CD4-positive, alpha-beta T cell treated with Interleukin-4 for 1 hour (primary cell): Measurements from ENCODE around the gene METTL4.

Source experiments
- DNase-seq, 2 donors: peaks; one replicate each; pipeline ENCODE4 v3.0.0-alpha.2; 2020 to 2022

The METTL4 gene, protein sequence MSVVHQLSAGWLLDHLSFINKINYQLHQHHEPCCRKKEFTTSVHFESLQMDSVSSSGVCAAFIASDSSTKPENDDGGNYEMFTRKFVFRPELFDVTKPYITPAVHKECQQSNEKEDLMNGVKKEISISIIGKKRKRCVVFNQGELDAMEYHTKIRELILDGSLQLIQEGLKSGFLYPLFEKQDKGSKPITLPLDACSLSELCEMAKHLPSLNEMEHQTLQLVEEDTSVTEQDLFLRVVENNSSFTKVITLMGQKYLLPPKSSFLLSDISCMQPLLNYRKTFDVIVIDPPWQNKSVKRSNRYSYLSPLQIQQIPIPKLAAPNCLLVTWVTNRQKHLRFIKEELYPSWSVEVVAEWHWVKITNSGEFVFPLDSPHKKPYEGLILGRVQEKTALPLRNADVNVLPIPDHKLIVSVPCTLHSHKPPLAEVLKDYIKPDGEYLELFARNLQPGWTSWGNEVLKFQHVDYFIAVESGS

GRCh38 chr18:2571200-2572170 is at the start of gene METTL4, which contains the start of gene NDC80:
METTL4 (minus strand) TSS chr18:2571505; CDS start chr18:2567216, 4,289 bp downstream.
NDC80 (plus strand) TSS chr18:2571557; CDS start chr18:2572986, 1,429 bp downstream.
- peak; percentile 85 to 87 for DNase-seq

DNA sequence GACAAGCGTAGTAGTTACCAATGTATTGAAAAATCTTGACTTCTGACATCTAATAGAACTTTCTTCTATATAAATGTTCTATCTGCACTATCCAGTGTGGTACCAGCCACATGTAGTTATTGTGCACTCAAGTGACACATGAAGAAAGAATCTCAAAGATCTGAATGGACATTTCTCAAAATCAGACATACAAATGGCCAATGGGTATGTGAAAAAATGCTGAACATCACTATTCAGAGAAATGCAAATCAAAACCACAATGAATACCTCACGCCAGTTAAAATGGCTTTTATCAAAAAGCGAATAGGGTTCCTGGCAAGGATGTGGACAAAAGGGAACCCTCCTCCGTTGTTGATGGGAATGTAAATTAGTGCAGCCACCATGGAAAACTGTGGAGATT is 46.7 kb upstream of the METTL4 start:
- no peak for DNase-seq

- no peak for DNase-seq
These were observed 46.2 kb upstream of the METTL4 start for GRCh38 chr18:2617401-2617998.

- no peak for DNase-seq
These were observed 41.7 kb upstream of the METTL4 start for GRCh38 chr18:2612996-2613395.

DNA sequence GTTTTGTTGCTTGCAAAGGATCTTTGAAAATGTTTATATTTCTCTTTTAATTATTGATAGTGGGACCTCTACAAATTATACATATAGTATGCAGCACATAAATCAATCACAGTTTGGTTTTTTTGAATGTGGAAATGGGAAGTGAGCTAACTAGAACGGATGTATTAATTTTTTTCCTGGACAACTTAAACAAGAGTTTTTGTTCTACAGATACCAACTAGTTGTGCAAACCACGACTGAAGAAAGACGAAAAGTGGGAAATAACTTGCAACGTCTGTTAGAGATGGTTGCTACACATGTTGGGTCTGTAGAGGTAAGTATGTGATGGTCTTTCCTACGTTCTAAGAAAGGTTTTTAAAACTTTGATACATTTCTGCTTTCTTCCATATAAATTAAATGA is 39.2 kb upstream of the METTL4 start:
- DNase-seq = no peak

DNA sequence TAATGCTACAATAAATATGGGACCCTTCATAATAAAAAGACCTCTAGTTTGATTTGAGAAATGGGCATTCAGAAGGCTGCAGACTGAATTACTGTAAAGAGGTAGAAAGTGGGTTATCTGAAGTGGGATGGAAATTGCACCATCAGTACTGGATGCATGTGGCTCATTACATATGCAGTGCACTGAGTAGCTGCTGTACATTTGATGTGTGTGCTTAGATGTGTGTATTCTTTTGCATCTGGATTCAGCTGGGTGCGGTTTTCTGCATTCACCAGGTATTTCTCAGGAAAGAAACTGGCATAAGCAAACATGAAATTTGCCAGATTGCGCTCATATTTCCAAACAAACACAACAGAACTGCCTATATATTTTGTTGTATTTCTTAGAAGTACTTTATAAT is 38.3 kb upstream of the METTL4 start:
- no peak for DNase-seq

- DNase-seq = peak in 1 of 2 donors; percentile 47
These were observed 35.0 kb upstream of the METTL4 start for GRCh38 chr18:2606335-2606734.

DNA sequence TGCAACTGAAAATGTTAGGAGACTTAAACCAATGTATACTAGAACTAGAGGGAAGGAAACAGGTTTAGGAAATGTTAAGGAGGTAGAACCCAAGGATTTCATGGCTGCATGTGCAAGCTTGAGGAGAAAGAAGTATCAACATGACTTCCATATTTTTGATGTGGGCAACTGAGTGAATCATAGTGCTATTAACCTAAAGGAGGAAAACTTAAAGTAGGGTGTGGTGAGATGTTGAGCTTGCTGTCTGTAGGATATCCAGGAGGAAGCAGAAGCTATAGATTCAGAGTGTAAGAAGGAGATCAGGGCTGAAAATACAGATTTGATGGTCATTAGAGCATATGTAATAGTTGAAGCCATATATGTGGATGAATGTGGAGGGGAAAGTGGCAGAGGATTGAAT is 31.5 kb upstream of the METTL4 start:
- no peak for DNase-seq

GRCh38 chr18:2597639-2598038 is 26.3 kb upstream of the METTL4 start:
- DNase-seq = peak in 1 of 2 donors; percentile 40

- no peak for DNase-seq
These were observed 19.0 kb upstream of the METTL4 start for GRCh38 chr18:2590303-2590702.

DNA sequence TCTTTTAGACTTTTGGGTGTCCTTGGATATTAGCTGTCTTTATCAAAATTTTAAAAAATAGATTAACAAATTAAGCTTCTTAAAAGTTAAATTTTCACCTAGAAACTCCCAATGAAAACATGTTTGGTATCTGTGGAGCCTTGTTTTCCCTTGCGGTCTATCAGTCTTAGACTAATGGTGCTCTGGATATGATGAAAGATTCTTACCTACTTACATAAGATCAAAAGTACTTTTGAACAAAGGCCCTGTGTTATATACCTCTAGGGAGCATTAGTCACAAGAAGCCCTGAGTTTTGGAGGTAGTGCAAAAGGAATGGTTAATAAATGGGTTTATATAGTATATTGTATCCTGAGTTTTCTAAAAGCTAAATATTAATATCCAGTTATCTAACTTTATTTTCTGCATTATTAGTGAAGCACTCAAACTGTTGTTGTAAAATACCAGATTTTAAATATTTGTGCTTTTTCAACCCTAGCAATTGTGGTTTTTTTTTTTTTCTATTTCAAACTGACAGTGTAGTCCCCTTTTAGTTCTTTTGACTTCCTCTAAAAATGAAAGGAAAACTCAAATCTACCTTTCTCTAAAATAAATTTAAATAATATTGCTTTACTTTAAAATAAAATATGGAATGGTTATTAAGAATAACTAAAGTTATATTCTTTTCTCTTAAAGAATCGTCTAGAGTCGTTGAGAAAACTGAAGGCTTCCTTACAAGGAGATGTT is 18.2 kb upstream of the METTL4 start:
- peak in 1 of 2 donors; percentile 48 for DNase-seq

GRCh38 chr18:2588666-2589344 is 17.5 kb upstream of the METTL4 start:
- DNase-seq = no peak

GRCh38 chr18:2587788-2588187 is 16.5 kb upstream of the METTL4 start:
- no peak for DNase-seq

DNA sequence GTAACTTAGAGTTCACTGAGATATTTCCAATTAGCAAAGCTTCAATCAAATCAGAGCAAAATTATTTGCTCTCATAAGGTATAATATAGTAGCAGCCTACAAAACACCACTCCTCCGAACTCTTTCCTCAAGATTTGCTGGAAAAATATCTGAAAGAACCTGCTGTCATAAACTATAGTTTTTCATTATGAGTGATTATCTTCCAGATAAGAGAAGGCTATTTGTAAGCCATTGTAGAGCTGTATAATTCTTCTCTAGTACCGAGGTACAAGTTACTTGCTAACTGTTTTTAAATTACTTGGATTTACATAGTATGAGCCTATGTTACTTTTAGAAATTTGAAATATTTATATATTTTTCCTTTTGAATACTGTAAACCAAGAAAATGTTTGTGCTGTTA is 2.1 kb upstream of the METTL4 start:
- no peak for DNase-seq

DNA sequence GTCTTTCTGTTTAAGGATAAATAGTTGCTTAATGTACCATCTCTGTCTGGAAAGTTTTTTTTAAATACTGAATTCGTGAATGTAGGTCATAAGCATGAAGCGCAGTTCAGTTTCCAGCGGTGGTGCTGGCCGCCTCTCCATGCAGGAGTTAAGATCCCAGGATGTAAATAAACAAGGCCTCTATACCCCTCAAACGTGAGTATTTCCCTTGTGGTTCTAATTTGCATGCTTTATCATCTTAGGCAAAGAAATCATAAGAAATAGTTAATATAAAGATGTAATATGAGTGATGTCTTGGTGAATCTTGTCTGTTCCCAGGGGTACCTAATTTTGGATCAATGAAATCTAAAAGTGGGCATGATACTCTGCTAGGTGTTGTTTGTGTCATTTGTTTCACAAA is 1.6 kb upstream of the METTL4 start:
- DNase-seq = no peak

- peak in 1 of 2 donors; percentile 35 for DNase-seq
These were observed 865 bp upstream of the METTL4 start for GRCh38 chr18:2572171-2572569.

- DNase-seq = peak in 1 of 2 donors; percentile 72
These were observed 519 bp downstream of the METTL4 start for GRCh38 chr18:2570772-2571199.

DNA sequence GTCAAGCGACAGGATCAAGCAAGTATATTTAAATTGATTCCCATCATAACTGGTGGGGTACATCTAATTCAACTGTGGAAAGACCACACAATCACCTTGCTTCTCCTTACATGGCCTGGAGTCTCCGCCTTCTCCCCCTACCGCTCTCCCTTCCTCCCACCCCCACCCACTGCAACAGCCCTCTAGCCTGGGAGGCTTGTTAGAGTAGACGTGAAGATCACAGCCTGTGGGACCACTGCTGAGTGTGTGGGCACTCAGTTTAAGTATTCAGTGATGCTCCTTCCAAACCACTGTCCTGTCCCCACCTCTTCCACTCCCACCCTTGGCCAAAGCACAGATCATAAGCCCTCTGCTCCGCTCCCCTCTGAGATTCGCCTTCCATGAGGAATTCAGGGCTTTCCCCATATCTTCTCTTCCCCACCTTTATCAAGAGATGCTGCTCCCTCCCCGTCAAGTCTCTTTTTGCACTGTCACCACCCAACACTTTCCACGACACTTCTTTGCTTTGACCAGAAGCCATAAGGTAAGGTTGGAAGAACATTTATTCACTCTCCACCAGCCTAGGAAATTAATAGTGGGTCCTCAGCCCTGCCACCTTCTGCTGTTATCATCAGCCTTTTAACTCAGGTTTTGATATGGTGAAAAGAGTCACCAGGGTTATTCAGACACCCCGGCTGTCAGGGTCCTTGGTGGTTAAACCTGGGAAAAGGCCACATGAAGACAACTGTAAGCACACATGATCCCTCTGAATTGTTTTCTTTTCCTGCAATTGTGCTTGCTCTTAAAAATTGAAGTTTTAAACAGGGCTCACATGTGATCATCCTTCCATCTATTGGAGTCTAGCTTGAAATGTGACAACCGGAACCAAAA is 1.7 kb downstream of the METTL4 start:
- no peak for DNase-seq

DNA sequence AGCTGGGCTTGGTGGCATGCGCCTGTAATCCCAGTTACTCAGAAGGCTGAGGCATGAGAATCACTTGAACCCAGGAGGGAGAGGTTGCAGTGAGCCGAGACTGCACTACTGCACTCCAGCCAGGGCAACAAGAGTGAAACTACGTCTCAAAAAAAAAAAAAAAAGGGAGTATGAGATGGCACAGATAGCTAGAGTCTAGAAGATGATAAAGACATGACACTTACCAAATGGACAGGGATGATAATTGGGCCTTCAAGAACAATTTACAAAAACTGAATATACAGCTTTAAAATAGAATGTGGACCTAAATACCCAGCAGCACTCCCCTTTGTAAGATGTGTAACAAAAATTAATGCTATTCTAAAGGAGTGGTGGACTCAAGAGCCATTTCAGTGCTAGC is 2.7 kb downstream of the METTL4 start:
- no peak for DNase-seq

DNA sequence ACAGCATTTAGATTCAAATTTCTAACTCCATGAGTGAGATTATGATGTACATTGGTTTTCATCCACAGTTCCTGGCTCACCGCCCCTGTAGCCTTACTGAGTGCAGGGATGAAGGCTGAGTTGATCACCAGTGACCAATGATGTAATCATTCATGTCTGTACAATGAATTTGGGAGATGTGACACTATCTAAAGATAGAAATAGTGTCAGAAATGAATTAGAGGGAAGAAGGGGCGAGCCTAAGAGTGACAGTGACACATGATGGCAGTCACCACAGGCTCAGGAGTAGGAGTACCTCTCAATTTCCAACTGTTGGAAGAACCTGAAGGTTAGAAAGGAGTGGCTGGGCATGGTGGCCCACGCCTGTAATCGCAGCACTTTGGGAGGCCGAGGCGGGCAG is 3.2 kb downstream of the METTL4 start:
- DNase-seq = no peak

- DNase-seq = no peak
These were observed 6.9 kb downstream of the METTL4 start for GRCh38 chr18:2564373-2564772.
